Cortex of kidney (tissue), 1 donor: Measurements from ENCODE around the gene SOX9.

Experiments used
- DNase-seq: peaks from one replicate; lab custom pipeline; 2025; lab: John Stamatoyannopoulos, UW

Gene SOX9

DNA sequence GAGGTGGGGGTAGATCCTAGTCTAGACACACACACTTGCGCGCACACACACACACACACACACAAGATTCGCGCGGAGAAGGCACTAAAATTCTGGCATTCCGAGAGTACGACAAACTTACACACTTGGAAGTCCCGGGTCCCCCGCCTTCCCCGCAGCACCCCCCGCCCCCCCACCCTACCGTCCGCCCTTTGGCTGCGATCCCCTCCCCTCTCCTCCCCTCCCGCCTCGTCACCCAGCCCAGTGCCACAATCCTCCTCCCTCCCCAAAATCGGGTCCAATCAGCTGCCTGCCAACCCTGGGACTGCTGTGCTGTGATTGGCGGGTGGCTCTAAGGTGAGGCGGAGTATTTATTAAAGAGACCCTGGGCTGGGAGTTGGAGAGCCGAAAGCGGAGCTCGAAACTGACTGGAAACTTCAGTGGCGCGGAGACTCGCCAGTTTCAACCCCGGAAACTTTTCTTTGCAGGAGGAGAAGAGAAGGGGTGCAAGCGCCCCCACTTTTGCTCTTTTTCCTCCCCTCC is at the start of gene SOX9:
Gene SOX9, plus strand, starts transcription at position 379 of the 522 bp plus-strand sequence. CDS start 372 bp downstream, outside the sequence.
- DNase-seq = no peak

DNA sequence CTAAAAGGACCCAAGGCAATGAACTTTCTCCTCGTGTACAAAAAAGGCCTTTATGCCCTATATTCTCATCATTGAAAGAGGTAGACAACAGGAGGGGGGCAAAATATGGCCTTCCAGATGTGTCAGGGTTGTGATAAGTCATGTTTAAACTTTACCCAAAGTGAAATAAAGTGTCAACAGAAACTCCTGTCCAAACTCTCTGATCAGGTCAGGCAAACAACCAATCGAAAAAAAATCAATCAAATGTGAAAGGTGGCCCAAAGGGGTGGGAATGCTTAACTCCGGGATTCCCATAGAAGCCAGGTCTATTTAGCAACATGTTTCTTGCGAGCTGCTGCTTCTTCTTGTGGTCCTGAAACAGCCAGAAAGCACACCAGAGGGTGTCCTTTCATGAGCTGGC is 49.5 kb upstream of the SOX9 start:
- DNase-seq = no peak

DNA sequence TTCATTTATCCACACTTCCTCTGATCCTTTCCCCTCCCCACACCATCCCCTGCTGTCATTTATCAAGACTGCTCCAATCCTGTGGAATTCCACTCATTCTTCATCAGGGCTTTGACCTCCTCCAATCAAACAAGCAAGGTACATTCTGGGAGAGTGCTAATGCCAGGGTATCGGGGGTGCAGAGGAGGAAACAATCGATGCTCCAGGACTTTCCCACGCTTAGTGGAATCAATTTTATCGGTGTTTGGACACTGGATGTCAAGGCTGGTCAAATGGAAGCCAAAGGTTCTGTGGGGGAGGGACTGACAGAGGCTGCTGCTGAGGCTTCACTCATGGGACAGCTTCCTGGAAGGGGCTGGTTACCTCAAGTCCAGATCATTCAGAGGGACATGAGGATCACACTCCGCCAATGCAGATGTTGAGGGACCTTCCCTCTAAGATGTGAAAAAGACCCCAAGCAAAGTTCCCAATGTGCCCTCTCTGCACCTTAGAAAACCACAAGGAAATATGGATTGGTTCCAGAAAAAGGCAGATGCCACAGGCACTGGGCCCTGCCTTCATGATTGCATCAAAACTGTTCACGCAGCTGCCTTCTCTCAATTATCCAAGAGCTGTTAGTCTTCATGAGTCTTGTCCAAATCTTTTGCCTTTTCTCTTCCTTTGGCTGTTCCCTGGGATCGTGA is 44.7 kb upstream of the SOX9 start:
- DNase-seq = no peak

DNA sequence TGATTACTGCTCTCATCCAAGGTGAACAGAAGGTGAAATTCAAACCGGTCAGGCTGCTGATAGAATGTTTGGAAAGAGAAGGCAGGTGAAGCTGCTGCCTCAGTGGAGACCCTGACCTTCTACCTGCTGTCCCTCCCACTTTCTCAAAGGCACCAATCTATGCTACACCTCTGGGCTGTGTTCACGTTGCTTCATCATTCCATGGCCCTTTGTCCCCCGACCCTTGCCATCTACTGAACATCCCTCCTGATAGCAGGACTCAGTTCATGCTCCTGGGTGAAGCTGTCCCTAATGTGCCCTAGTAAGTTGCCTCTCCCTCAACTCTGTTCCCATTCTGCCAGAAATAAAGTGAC is 44.2 kb upstream of the SOX9 start:
- no peak for DNase-seq

DNA sequence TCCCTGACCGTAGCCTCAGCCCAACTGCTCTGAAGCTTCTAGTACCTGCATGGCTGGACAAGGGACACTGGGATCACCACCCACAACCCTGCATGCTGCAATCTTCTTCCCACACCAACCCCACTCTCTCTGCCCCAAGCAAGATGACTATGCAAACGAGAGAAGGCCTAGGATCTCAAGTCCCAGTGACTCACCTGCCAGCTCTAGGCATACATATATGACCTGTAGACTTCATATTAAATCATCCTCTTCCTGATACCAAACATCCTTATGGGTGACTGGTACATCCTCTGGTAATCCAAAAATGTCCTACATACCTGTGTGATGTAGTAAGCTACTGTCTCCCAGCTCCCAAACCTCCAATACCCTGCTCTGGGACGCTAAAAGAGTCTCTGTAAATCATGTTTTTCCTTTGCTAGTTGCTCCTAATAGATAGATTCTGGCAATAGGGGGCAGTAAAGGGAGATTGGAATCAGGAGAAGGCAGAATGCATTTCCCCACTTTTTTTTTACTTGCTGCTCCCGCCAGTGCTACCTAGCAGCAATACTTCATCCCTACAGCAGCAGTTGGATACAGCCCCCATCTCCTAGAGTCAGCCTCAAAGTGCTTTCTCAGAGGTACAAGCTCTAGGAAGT is 43.4 kb upstream of the SOX9 start:
- no peak for DNase-seq

DNA sequence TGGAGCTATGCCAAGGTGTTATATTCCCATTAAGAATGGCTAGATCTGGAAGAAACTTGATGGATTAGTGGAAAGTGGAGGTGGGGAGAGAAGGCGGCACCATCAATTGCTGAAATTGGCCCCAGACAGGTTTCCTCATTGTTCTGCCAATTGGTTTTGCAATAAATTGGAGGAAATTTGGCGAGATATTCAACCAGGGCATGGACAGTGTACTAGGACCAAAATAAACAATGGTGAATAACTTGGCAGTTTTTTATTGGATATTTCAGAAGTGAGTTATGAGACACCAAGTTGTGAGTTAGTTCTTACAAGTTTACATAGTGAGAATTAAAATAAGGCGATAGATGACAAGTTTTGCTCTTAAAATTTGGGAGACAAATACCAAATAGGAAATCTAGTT is 41.1 kb upstream of the SOX9 start:
- no peak for DNase-seq

DNA sequence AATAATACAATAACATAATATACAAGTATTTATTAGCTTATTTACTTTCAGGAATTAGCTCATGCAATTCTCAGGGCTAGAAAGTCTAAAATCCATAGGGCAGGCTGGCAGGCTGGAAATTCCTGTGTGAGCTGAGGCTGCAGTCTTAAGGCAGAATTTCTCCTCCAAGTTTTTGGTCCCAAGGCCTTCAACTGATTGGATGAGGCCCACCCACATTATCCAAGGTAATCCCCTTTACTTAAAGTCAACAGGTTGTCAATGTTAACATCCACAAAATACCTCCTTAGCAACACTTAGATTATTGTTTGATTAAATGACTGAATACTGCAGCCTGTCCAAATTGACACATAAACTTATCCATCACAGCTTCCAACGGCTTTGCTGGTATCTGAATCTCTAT is 32.9 kb upstream of the SOX9 start:
- DNase-seq = no peak

DNA sequence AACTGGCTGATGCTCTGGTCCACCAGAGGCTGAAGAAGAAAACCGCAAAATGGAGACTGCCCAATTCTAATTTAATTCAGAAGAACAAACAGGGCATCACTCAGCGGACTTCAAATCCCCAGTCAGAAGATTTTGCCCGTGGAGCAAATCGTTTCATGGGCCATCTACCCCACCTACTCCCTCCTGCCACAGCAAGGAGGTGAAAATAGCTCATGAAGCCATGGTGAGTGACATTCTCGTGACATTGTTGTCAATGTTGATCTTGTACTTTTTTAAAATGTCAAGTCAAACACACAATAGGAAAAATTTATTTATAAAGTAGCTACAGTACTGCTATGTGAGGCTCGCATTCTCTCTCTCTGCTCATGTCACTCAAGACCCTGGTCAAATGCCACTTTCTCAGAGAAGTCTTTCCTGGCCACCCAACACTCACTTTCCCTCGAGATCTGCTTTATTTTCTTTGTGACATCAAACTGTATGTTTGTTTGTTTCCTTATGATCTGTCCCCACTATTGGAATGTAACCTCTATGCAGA is 31.3 kb upstream of the SOX9 start:
- no peak for DNase-seq

DNA sequence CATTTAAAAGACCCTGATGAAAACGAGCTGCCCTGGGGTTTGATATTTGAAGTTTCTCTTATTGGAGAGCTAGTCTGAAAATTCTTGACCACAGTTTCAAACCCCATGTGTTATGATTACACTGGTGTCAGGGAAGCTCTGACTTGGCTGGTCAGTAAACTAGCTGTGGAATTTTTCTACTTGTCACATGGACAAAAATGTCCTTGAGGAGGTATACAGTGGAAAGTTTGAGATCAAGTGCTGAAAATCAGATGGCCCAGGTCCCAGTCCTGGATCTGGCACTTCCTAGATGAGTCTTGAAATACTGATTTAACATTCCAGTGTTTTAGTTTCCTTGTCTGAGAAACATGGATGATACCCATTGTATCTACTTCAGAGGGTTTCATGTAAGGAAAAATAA is 30.7 kb upstream of the SOX9 start:
- DNase-seq = no peak

DNA sequence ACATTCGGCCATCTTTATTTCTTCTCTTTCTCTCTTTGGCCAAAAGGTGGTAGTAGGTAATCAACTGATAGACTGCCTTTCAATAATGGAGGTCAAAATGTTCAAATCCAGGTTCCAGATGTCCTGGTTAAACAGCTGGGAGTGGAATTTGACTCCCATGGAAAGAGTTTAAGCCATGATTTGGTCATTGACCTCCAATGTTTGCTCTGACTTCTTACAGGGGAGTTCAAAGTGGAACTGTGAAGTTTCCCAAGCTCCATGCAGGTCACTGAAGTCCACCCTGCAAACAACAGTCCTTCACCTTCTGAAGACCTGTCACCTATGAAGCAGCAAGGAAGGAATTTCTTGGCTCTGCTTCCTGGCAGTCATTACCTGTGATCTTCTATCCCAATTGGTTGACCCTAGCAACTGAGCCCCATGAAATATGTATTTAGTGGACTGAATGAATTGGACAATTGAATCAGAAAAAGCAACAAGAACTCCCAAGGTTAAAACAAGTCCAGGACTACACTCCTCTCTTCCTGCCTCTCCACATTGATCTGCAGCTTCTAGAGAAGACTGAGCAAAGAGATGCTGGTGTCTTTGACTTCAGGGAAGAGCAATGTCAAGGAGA is 28.0 kb upstream of the SOX9 start:
- DNase-seq = no peak

DNA sequence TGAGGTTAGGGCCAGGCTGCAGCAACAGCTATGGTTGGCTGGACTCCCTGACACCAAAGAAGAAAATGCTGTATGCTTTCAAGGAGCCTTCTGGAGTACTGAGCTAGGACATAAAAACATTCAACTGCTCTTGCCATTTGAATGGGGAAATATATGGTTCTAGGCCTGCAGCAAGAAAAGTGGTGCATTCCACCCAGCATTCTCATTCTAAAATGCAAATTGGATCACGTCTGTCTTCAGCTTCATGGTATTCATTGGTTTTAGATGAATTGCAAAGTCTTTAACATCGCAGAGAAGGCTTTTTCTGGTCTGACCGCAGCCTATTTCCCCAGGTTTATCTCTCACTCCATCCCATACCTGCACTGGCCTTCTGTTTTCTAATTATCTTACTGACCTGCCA is 27.1 kb upstream of the SOX9 start:
- no peak for DNase-seq

DNA sequence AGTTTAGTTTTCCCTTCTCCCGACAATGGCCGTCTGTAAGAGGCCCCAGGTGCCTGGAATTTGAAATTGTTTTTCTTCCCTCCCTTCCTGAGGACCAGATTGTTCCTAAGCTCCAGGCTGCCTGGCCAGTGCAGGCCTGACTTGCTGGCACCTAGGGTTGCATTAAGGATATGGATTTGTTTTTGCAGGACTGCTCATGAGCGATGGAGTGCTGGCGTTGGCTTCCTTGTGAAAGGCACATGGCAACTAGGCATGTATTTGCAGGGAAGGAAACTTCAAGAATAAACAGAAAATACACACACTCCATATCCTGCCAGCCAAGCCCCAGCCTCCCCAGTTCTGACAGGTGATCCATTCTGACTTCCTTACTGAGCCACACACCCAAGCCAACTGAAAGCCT is 25.5 kb upstream of the SOX9 start:
- DNase-seq = no peak

DNA sequence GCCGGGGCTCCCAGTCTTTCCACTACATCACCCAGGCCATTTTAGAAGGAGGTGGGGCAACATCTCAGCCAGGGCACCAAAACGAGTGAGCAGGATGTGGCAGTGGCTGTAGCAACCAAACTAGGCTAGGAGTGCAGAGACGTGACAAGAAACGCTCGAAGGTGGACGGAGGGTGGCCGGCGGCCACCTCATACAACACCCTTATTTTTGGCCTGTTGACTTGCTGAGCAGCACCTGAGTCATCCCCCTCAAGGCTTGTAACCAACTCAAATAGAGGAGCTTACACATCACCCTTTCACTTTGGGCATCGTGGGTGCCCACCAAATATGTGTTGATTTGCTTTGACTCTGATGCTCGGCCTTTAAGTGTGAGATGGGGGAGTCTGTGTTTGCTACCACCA is 23.7 kb upstream of the SOX9 start:
- DNase-seq = no peak

DNA sequence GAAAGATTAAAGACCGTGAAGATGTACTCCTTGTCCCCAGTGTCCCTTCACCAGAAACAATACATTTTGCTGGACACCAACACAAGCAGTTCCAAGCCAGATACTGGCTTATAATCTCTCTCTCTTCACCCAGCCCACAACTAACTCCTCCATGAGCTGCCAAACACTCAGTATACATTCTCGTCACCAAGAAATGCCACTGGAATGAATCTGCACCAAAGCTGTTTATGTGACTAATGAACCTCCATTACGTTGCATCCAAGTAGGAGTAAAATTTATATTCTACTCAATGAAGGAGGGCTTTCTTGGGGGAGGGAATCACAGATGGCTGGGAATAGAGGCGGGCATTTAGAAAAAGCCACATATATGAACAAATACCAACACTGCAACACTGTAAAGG is 20.9 kb upstream of the SOX9 start:
- DNase-seq = no peak

DNA sequence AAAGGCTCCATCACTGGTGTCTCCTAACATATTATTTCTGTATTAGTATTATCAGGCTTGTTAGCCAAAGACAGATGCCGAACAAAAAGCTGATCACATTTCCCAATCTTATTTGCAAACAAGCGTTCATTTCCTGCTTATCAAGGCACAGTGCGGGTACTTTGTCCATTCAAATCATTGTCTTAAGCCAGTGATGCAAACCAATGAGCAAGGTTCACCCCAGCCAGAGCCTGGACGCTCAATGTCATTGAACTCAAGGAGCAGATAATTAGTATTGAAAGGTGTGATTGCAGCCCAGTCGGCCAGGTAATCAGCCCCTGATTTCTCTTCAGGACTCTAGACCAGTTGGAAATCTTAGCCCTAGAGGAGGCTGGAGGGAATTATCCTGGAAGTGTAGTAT is 20.4 kb upstream of the SOX9 start:
- no peak for DNase-seq

DNA sequence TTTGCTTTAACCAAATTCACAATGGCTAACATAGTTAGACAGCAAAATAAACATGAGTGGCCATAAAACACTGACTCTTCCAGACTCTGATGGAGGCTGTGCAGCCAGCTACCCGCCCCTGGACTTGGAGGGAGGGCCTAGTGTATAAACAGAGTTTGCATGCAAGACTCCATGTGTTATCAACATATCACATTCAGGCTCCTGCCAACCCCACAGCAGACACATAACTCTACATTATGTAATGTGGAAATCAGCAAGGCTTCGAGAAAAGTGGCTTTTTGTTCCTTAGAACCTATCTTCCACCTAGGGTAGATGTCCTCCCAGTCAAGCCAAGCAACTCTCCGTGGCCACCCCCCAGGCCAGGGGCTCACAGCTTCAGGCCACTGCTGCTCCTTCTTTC is 19.3 kb upstream of the SOX9 start:
- no peak for DNase-seq

DNA sequence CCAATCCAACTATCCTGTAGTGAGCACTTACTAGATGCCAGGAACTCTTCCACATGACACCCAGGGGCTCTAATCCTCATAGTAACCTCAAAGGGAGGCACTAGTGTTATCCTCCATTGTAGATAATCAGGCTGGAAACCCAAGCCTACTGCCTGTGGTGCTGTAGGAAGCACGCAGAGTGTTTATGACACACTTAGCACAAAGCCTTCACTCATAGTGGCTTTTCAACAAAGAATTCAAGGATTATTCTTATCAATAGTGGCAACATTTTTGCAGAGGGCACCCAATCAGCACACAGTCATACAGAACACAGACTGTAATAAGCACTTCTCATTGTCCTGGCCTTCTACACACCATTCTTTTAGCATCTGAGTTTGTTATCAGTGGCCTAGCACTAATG is 18.5 kb upstream of the SOX9 start:
- no peak for DNase-seq

DNA sequence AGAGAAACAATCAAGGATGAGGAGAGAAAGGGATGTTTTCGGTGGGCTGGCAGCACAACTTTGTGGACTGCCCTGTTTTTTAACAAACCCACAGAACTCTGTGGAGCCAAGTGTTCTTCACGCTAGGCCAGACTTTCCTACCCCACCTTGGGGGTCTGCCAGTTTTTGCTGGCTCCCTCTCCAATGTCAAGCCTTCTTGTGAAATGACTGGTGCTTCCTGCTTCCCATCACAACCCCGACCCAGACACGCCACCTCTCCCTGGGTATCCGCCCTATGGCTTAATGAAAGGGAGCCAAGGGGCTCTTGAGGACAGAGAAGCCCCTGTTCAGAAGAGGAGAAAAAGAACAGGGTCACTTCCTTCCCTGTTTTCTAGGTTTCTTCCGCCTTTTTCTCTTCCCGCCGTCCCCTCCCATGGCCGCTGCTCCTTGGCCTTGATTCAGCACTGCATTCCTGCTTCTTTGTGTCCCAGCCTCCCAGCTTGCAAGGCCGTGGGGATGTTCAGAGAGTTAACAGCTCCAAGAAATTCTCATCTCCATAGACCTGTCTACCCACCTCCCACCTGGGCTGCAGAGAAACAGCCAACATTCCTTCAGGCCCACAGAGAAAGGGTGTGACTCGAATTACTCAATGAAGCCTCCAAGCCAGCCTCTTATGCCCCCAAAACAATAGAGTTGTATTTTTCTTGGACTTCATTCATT is 16.5 kb upstream of the SOX9 start:
- no peak for DNase-seq

DNA sequence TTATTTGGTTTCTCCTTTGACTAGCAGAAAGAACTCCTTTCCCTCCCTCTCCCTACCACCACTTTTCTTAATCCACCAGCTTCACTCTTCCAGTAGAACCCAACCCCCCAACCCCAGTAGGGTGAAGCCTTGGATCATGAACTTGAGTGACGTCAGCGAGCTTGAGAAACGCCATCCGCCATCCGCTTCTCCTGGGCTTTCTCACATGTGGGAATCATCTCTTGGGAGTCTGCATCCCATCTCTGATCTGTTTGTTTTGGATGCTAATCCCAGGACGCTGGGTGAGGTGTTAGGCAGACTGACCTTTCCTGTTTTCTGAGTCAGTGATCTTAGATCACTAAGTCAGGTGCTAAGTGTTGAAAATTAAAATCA is 16.0 kb upstream of the SOX9 start:
- DNase-seq = no peak

DNA sequence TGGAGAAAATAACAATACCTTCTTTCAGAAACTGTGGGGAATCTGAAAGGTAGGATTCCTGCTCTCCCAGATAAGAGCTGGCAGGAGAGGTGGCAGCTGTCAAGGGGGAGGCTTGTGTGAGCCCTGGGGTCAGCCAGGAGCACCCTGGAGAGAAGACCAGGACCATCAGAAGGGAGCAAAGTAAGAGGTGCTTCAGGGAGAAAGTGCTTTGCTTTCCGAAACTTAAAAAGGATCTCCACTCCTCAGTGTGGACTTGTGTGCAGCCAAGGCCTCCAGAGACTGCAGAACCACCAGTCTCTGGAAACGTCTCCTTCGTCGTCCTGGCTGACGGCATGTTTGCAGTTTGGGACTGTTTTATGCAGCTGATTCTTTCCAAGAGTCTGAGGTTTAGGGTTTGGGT is 13.7 kb upstream of the SOX9 start:
- DNase-seq = no peak

DNA sequence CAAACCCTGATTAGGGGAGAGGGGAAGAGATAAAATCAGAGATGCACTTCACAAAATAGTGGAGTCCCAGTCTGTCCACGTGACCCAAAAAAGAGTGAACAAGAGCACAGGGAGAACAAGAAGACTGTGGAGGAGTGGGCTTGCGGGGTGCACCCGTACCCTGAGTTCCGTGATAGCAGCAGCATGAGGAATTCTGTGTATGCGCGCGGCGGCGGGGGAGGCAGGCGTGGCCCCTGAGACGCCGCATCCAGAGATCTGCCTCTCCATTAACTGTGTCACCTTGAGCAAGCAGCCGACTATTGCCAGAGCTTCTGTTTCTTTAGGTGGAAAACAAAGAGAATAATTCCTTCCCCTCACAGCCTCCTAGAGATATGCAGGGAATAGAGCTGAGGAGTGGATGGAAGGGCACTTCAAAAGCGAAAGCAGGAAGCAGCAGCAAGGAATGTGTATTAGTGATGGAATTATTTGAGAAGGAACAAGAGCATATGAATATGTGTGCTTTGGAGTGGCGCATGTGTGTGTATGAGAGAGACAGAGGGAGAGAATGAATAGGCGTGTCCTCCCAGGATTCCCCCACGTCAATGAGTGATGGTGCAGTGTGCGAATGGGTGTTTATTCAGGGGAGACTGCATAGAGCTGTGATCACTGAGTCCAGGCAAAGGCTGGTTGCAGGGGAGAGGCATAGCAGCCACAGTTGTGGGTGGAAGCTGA is 10.4 kb upstream of the SOX9 start:
- no peak for DNase-seq

DNA sequence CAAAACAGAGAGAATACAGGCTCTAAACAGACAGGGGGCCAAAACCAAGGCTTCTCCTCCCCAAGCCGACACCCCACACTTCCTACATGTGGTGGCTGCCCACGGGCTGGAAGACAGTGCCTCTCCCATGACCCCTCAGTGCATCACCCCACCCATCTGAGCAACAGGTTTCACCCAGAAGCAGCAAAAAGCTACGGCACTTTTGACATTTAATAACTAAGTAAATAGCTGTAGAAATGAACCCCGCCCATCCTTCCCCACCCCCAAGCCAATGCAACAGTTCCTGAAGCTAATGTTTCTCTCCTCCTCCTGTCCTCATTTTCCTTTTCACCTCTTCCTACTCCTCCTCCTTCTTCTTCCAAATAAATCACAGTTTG is 9.9 kb upstream of the SOX9 start:
- DNase-seq = no peak
